Measurements from ENCODE around the gene AUTS2.

The AUTS2 gene

DNA sequence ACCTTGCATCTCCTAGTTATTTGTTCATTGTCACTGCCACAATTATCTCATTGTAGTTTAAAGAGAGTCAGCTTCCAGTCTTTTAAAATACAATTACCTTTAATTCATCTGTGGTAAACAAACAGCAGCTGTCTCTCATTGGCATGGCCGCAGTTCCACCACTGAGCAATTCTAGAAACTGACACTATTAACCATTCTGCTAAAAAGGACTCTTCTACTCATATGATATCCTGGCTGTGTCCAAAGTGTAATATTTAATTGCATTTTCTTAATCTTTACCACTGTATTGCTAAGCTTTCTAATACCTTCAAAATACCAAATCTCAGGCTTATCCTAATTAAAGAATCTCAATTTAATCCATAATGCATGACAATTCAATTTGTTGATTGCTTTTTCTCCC lies 639.0 kb downstream of the AUTS2 start:
- no peaks in the 10 kb centered on the region for H3K4me1 ChIP-seq (ENCODE audit: control insufficient read depth, insufficient read depth, low read length)
- TF ChIP-seq ZBTB20 (tag by site-specific recombination; IDR thresholded peaks at IDR 0.05): no peak
- no peak for TF ChIP-seq ZNF292 (tag by site-specific recombination; IDR thresholded peaks at IDR 0.05; ENCODE audit: borderline replicate concordance, low read depth)
- TF ChIP-seq ZNF416 (tag by site-specific recombination; IDR thresholded peaks at IDR 0.05): no peak
- no peak for TF ChIP-seq ZNF610 (tag by site-specific recombination; IDR thresholded peaks at IDR 0.05; ENCODE audit: borderline replicate concordance)
- ChIA-PET CTCF (no interaction called here), POLR2A (no interaction called here)
- H3K9me3 ChIP-seq (ENCODE audit: control insufficient read depth, insufficient read depth, low read depth, low read length): no peaks in the 10 kb centered on the region
- H3K27ac ChIP-seq (ENCODE audit: extremely low read depth, low read depth, low read length): no peak overlapping the region
- no peak overlapping the region for H3K4me3 ChIP-seq (ENCODE audit: low read depth, low read length)
- H3K36me3 ChIP-seq (ENCODE audit: control insufficient read depth in 2 of 2, insufficient read depth in 1 of 2, low read length in 2 of 2): no peaks in the 10 kb centered on the region

DNA sequence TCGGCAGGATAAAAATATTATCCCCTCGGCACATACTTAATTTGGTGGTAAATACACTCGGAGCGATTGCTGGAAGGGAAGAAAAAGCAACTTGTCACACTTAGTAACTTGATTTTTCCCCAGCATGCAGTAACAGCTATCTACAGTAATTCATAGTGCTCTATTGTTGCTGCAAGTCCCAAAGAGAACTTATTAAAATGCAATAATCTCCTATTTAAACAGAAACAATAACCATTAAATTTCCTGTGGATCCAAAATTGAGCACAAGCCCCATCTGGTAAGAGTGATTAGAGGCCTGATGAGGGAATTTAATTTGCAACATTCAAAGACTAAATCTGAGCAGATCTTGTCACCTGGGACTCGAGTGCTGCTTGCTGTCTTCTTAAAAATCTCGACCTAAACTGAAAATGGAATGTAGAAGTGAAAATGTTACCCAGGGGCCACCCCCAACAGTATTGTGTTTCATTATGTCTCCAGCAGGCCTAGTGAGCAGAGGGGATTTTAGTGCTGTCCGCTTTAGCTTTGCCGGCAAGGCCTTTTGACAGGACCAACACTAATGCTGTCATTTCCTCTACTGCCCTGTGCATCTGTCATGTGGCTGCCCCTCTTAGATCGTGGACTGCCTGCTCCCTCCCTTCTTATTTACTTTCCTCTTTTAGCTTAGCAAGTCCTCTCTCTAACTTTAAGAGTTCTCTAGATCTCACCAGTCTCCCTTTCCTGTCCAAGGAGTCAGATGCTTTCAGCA lies 639.7 kb downstream of the AUTS2 start:
- Histone ChIP-seq H3K4me3 (ENCODE audit: low read depth, low read length) (no peak overlapping the region), H3K36me3 (ENCODE audit: control insufficient read depth in 2 of 2, insufficient read depth in 1 of 2, low read length in 2 of 2) (no peaks in the 10 kb centered on the region), H3K4me1 (ENCODE audit: control insufficient read depth, insufficient read depth, low read length) (no peaks in the 10 kb centered on the region), H3K27ac (ENCODE audit: extremely low read depth, low read depth, low read length) (no peak overlapping the region), H3K9me3 (ENCODE audit: control insufficient read depth, insufficient read depth, low read depth, low read length) (no peaks in the 10 kb centered on the region)
- CTCF ChIA-PET: no interaction called here
- POLR2A ChIA-PET: no interaction called here
- TF ChIP-seq TRIM28 (IDR thresholded peaks at IDR 0.05; ENCODE audit: borderline replicate concordance, low read length): 0 out of 2 replicates have a peak, but pooled peaks have one; percentile 15
- no peak for TF ChIP-seq ZNF776 (tag by site-specific recombination; IDR thresholded peaks at IDR 0.05; ENCODE audit: borderline replicate concordance)

DNA sequence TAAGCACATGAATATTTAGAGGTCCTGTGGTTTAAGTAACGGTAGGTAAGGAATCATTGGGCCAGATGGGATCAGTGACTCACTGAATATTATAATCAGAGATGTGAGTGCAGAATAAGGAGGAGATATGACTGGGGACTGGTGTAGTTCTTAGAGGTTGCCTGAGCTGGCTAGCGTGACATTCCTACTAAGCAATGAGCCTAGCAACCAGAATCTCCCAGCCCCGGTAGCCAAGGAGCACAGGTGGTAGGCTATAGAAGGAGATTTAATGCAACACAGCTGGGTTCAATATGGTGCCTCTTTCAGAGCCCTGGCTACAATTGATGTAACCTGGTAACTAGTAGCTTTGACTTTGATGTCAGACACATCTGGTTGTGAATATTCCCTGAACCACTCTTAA lies 641.6 kb downstream of the AUTS2 start:
- no peaks in the 10 kb centered on the region for H3K9me3 ChIP-seq (ENCODE audit: control insufficient read depth, insufficient read depth, low read depth, low read length)
- TF ChIP-seq ZNF501 (tag by site-specific recombination; IDR thresholded peaks at IDR 0.05) (no peak), ZNF747 (tag by site-specific recombination; IDR thresholded peaks at IDR 0.05) (no peak), ZNF157 (tag by site-specific recombination; IDR thresholded peaks at IDR 0.05) (no peak), ZNF266 (tag by site-specific recombination; IDR thresholded peaks at IDR 0.05; ENCODE audit: low read depth) (no peak), EGR2 (tag by site-specific recombination; IDR thresholded peaks at IDR 0.05; ENCODE audit: low read depth) (no peak), ZBTB48 (tag by site-specific recombination; IDR thresholded peaks at IDR 0.05) (no peak), ZFP3 (tag by site-specific recombination; IDR thresholded peaks at IDR 0.05; ENCODE audit: low read depth) (no peak)
- TF ChIP-seq, protein P1, sequence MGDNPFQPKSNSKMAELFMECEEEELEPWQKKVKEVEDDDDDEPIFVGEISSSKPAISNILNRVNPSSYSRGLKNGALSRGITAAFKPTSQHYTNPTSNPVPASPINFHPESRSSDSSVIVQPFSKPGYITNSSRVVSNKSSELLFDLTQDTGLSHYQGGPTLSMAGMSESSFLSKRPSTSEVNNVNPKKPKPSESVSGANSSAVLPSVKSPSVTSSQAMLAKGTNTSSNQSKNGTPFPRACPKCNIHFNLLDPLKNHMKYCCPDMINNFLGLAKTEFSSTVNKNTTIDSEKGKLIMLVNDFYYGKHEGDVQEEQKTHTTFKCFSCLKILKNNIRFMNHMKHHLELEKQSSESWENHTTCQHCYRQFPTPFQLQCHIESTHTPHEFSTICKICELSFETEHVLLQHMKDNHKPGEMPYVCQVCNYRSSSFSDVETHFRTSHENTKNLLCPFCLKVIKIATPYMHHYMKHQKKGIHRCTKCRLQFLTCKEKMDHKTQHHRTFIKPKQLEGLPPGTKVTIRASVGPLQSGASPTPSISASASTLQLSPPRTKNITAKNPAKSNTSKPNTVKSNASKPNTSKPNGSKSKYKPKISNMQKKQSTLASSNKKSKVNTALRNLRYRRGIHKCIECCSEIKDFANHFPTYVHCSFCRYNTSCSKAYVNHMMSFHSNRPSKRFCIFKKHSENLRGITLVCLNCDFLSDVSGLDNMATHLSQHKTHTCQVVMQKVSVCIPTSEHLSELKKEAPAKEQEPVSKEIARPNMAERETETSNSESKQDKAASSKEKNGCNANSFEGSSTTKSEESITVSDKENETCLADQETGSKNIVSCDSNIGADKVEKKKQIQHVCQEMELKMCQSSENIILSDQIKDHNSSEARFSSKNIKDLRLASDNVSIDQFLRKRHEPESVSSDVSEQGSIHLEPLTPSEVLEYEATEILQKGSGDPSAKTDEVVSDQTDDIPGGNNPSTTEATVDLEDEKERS (tag by site-specific recombination; IDR thresholded peaks at IDR 0.05): no peak
- TF ChIP-seq, protein P2, sequence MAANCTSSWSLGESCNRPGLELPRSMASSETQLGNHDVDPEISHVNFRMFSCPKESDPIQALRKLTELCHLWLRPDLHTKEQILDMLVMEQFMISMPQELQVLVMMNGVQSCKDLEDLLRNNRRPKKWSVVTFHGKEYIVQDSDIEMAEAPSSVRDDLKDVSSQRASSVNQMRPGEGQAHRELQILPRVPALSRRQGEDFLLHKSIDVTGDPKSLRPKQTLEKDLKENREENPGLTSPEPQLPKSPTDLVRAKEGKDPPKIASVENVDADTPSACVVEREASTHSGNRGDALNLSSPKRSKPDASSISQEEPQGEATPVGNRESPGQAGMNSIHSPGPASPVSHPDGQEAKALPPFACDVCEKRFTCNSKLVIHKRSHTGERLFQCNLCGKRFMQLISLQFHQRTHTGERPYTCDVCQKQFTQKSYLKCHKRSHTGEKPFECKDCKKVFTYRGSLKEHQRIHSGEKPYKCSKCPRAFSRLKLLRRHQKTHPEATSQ (tag by site-specific recombination; IDR thresholded peaks at IDR 0.05): no peak
- TF ChIP-seq, protein P3, sequence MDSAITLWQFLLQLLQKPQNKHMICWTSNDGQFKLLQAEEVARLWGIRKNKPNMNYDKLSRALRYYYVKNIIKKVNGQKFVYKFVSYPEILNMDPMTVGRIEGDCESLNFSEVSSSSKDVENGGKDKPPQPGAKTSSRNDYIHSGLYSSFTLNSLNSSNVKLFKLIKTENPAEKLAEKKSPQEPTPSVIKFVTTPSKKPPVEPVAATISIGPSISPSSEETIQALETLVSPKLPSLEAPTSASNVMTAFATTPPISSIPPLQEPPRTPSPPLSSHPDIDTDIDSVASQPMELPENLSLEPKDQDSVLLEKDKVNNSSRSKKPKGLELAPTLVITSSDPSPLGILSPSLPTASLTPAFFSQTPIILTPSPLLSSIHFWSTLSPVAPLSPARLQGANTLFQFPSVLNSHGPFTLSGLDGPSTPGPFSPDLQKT (IDR thresholded peaks at IDR 0.05; ENCODE audit: borderline replicate concordance, low read depth, low read length): no peak
- no peak overlapping the region for H3K27ac ChIP-seq (ENCODE audit: extremely low read depth, low read depth, low read length)
- CTCF ChIA-PET: no interaction called here
- H3K4me1 ChIP-seq (ENCODE audit: control insufficient read depth, insufficient read depth, low read length): no peaks in the 10 kb centered on the region
- H3K4me3 ChIP-seq (ENCODE audit: low read depth, low read length): no peak overlapping the region
- POLR2A ChIA-PET: no interaction called here
- no peaks in the 10 kb centered on the region for H3K36me3 ChIP-seq (ENCODE audit: control insufficient read depth in 2 of 2, insufficient read depth in 1 of 2, low read length in 2 of 2)
